RWPE2 (cell line): Measurements from ENCODE around the gene RCOR1.
"Not testable (repeated sequence)": the region's sequence is repeated elsewhere in the genome, so short reads cannot be mapped to it uniquely, and the experiment has no call there.

Source experiments
- ATAC-seq: fragments of 200-7000 bp; cut with Tn5 transposase; 3 replicates; pipeline ENCODE4 v1.9.1; 2021; ENCODE audit warnings: low read depth
- DNase-seq: peaks from one replicate; pipeline ENCODE4 v3.0.0-alpha.2; 2020; ENCODE audit warnings: low spot score
- H3K27ac ChIP-seq: fragments of 450-650 bp; 2 replicates; pipeline ENCODE4 v1.5.1; 2017; ENCODE audit warnings: mild to moderate bottlenecking; ENCODE audit not compliant: poor library complexity, severe bottlenecking
- H3K27me3 ChIP-seq: fragments of 250-450 bp; sonication (Bioruptor Pico); 2 replicates; pipeline ENCODE4 v1.5.1; 2021; ENCODE audit warnings: mild to moderate bottlenecking, moderate library complexity; ENCODE audit not compliant: insufficient read depth, poor library complexity, severe bottlenecking
- H3K36me3 ChIP-seq: fragments of 250-450 bp; sonication (Bioruptor Pico); 2 replicates; pipeline ENCODE4 v1.5.1; 2020; ENCODE audit warnings: low read depth, mild to moderate bottlenecking, moderate library complexity
- H3K4me1 ChIP-seq: fragments of 250-450 bp; sonication (Bioruptor Pico); 2 replicates; pipeline ENCODE4 v1.5.1; 2021; ENCODE audit warnings: mild to moderate bottlenecking, moderate library complexity; ENCODE audit not compliant: insufficient read depth, poor library complexity, severe bottlenecking
- H3K4me3 ChIP-seq: fragments of 250-450 bp; sonication (Bioruptor Pico); 2 replicates; pipeline ENCODE4 v1.5.1; 2021; ENCODE audit warnings: mild to moderate bottlenecking, moderate library complexity; ENCODE audit not compliant: severe bottlenecking
- H3K9me3 ChIP-seq: fragments of 250-450 bp; sonication (Bioruptor Pico); 2 replicates; pipeline ENCODE4 v1.5.1; 2021; ENCODE audit warnings: mild to moderate bottlenecking, moderate library complexity; ENCODE audit not compliant: severe bottlenecking
- CTCF ChIP-seq: fragments of 450-650 bp; IDR thresholded peaks from one replicate; pipeline ENCODE4 v1.5.1; 2017; ENCODE audit warnings: mild to moderate bottlenecking, moderate library complexity; ENCODE audit not compliant: poor library complexity, severe bottlenecking

RCOR1 gene

GRCh38 chr14:102565959-102566358, 26.5 kb upstream of the RCOR1 start:
- peaks cover 13% of the 10 kb centered on the region for H3K4me1 ChIP-seq
- H3K27me3 ChIP-seq = no peaks in the 10 kb centered on the region
- ATAC-seq (no peak), DNase-seq (no peak)
- no peak overlapping the region for H3K27ac ChIP-seq
- TF ChIP-seq CTCF = no peak
- no peaks in the 10 kb centered on the region for H3K9me3 ChIP-seq
- H3K4me3 ChIP-seq = no peak overlapping the region
- H3K36me3 ChIP-seq = no peaks in the 10 kb centered on the region

GRCh38 chr14:102568115-102568614, 24.3 kb upstream of the RCOR1 start:
- peak; percentile 75 for DNase-seq
- Histone ChIP-seq H3K4me1 (peaks cover 13% of the 10 kb centered on the region), H3K36me3 (no peaks in the 10 kb centered on the region), H3K27ac (peak overlapping the region; percentile 40), H3K4me3 (no peak overlapping the region), H3K9me3 (no peaks in the 10 kb centered on the region), H3K27me3 (no peaks in the 10 kb centered on the region)
- peak; percentile 92 for ATAC-seq
- no peak for TF ChIP-seq CTCF

GRCh38 chr14:102570334-102570995, 22.0 kb upstream of the RCOR1 start:
- Histone ChIP-seq H3K36me3 (no peaks in the 10 kb centered on the region), H3K4me1 (peaks cover 13% of the 10 kb centered on the region), H3K27me3 (no peaks in the 10 kb centered on the region), H3K4me3 (no peak overlapping the region), H3K9me3 (no peaks in the 10 kb centered on the region), H3K27ac (no peak overlapping the region)
- DNase-seq (no peak), ATAC-seq (no peak)
- no peak for TF ChIP-seq CTCF

- H3K4me1 ChIP-seq = peaks cover 13% of the 10 kb centered on the region
- ATAC-seq = no peak
- no peak overlapping the region for H3K4me3 ChIP-seq
- no peaks in the 10 kb centered on the region for H3K36me3 ChIP-seq
- no peak for TF ChIP-seq CTCF
- H3K27ac ChIP-seq = no peak overlapping the region
- no peaks in the 10 kb centered on the region for H3K27me3 ChIP-seq
- no peak for DNase-seq
- no peaks in the 10 kb centered on the region for H3K9me3 ChIP-seq
These were observed 21.4 kb upstream of the RCOR1 start for GRCh38 chr14:102571043-102571442.

- H3K27ac ChIP-seq = no peak overlapping the region
- no peak for TF ChIP-seq CTCF
- no peaks in the 10 kb centered on the region for H3K9me3 ChIP-seq
- no peaks in the 10 kb centered on the region for H3K36me3 ChIP-seq
- no peak overlapping the region for H3K4me3 ChIP-seq
- DNase-seq (no peak), ATAC-seq (no peak)
- H3K4me1 ChIP-seq = peaks cover 13% of the 10 kb centered on the region
- no peaks in the 10 kb centered on the region for H3K27me3 ChIP-seq
These were observed 20.9 kb upstream of the RCOR1 start for GRCh38 chr14:102571478-102572042.

- not testable (repeated sequence) for H3K9me3 ChIP-seq, H3K36me3 ChIP-seq, H3K4me3 ChIP-seq, H3K27me3 ChIP-seq, DNase-seq, H3K27ac ChIP-seq, ATAC-seq, H3K4me1 ChIP-seq
These were observed 19.3 kb upstream of the RCOR1 start for GRCh38 chr14:102573161-102573560.
